Occipital lobe (tissue), 2 donors: ENCODE results near the gene THAP7. TPM values are rescaled to one million over a fixed set of nuclear protein-coding genes. Genes with fewer than 3 reads are reported as not detected.

ENCODE experiments used
- DNase-seq: peaks from one replicate; lab custom pipeline; 2025; lab: John Stamatoyannopoulos, UW
- total RNA-seq: library from RNA; depleted of rRNA; stranded (reverse); fragments of >200 nt; gene quantifications from one replicate; pipeline ENCODE4 v1.2.3, GENCODE V29; 2014

Gene THAP7
- total RNA-seq, 1 donor from 2014 or later = 21.8 TPM

DNA sequence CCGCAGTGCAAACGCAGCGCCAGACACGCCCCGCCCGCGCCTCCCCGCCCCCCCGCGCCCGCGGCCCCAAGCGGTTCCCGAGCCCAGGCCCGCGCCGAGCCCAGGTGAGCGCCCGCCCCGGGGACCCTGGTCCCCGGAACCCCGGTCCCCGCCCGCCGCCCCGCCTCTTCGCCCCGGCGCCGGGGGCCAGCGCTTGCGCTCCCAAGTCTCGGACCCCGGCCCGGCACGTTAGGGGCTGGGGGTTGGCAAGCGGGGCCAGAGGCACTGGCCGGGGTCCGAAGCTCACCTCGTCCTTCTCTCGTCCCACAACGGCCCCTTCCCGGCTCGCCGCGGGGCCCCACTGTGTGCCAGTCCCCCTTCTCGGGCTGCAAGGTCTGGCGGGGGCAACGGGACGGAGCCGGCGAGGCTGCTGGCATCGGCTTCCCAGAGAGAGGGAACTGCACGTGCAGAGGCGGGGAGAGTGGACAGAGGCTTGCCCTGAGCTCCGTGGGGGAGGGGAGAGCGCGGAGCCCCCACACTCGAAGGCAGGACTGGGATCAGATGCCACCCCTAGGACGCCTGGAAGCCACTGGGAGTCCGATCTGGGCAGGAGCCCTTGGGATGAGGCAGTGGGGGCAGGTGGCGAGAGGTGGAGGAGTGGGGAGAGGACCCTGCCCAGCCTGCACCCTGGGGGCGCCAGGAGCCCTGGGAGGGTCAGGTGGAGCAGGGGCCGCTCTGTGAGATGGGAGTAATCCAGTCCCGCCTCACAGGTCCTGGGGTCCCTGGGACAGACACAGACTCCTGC lies 36.6 kb downstream of the THAP7 start:
- no peak for DNase-seq

DNA sequence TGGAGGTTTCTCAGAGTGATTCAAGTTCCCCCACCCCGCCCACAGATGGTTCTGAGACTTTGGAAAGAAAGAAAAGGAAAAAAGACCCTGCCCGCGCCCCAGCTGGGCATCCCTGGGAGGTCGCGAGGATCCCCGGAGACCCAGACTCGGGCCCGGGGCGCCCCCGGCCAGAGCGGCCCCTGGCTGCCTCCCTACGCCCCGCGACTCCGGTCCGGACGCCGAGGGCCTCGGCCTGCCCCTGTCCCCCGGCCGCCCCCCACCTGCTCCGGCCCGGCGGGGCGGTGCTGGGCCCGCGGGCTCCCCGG lies 37.2 kb downstream of the THAP7 start:
- DNase-seq = no peak

GRCh38 chr22:20964090-20964798 lies 37.7 kb downstream of the THAP7 start:
- DNase-seq = no peak

GRCh38 chr22:20963201-20964052 lies 38.5 kb downstream of the THAP7 start:
- DNase-seq = no peak

DNA sequence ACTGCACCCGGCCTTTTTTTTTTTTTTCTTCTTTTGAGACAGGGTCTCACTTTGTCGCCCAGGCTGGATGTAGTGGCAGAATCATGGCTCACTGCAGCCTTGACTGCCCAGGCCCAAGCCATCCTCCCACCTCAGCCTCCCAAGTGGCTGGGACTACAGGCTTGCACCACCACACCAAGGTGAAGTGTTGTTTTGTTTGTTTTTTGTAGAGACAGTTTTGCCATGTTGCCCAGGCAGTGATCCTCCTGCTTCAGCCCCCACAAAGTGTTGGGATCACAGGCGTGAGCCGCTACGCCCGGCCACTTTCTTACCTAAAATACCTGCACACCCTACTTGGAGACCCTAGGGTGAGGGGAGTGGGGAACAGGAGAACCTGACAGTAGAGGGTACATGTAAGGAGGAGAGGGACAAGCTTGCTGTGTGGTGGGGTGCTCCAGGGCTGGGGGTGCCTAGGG lies 39.4 kb downstream of the THAP7 start:
- no peak for DNase-seq

GRCh38 chr22:20960609-20961008 lies 41.3 kb downstream of the THAP7 start:
- no peak for DNase-seq

- no peak for DNase-seq
Observed at GRCh38 chr22:20959578-20960461, 42.1 kb downstream of the THAP7 start.

DNA sequence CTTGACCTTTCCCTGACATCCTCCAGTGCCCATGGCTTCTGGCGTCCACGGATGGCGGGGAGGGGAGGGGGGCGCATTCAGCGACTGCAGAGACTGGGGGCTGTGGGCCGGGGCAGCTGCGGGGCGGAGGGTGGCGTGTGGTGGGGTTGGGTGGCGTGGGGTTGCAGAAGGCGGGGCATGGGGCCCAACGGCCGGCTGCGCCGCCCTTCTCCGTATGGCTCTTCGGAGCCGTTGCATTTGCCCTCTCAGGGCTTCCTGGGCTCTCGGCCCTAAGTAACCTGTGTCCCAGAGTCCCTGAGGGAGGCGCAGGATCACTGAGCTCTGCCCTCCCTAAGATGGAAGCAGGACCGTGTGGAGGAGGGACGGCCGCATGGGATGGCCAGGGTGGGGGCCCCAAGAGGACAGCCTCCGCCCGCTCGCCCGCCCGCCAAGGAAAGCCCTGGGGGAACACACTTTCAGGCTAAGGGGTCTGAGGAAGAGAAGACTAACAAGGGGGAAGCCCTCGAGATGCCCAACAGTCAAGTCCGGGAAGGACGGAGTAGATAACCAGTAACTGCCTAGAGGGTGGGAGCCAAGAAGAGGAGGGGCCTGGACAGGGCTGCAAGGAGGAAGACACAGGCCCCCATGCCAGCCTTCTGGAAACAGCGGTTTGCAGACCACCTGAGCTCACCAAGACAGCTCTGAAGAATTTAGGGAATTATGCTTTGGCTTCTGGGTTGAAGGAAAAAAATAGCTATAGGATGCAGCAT lies 44.1 kb downstream of the THAP7 start:
- DNase-seq = no peak

DNA sequence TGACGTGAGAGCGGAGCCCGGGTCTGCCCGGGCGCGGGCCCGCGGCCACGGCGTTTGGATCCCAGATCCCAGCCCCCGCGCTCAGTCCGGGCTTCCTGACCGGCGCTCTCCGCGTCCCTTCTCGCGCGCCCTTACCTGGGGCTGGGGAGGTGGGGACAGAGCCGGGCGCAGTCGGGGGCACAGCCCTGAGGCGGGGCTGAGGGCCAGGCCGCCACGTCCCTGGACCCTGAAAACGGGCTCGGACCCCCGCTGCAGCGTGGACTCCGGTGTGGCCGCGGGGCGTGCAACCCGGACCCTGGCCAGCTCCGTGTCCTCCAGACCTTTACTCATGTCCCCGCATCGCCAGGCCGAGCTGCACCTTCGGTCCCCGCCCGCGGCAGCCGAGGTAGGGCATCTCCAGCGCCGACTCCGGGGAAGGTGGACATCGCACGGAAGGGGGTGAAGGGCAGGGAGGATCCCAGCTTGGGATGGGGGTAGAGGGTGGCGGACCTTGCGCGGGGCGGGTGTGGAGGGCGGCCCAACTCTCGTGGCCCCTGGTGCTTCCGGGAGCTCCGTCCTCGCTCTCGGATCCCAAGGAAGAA lies 44.7 kb downstream of the THAP7 start:
- no peak for DNase-seq

DNA sequence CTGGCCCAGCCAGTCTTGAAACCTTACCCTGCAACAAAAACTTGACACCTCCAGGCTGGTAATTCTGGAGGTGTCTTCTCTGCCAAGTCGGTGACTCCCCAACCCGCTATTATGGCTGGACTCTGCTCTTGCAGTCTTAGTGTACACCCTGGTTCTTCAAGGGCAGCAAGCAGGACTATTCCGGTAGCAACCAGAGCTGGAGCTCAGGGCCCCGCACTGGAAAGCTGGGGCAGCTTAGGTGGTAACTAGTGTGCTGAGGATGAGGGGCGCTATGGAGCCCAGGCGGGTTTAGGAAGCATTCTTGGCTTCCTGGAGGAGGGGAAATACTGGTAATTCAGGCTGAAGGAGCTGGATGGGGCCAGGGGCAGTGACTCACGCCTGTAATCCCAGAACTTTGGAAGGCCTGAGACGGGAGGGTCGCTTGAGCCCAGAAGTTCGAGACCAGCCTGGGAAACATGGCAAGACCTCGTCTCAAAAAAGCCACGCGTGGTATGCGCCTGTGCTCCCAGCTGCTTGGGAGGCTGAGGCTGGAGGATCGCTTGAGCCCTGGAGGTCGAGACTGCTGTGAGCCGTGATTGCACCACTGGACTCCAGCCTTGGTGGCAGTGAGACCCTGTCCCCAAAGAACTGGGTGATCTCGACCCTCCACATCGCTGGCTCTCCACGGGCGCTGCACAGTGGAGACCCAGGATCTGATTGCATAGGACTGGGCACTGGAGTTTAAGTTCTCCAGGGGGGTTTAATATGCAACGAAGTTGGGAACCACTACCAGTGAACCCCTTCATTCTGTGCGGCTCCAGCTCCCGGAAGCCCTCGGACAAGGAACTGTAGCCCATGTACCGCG lies 45.4 kb downstream of the THAP7 start:
- DNase-seq = no peak

GRCh38 chr22:20955548-20955947 lies 46.4 kb downstream of the THAP7 start:
- no peak for DNase-seq

DNA sequence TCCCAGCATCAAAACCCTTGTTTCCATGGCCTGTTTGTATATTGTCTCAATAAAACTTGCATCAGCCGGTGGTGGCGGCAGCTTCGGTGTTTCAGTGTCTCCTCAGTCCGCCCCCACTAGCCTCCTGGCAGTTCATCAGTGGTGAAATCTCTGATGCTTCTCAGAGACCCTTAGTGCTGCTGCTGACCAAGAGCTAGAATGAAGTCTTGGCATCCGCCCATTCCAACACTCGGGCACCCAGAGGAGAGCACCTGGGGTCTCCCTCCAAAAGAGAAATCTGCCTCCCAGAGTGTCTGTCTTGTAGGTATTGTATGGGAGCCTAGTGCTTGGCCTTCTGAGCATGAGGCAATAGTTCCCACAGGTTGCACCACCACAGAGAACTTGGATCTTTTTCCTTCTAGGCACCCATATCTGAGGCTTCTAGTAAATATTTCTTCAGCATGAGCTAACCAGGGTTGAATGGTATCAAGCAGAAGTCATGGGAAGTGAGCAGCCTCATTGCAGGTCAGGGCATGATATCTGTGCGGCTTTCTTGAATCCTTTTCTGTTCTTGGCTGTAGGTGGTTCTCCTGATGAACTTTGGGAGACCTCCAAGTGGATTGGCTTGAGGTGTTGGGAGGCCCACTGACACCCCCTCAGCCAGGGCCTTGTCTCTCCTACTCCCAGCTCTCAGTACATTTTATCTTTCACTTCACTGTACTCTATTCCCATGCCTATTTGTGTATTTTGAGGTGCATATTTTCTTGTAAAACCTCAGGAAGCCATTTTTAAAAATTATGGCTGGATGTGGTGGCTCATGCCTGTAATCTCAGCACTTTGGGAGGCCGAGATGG lies 48.0 kb downstream of the THAP7 start:
- DNase-seq = no peak

DNA sequence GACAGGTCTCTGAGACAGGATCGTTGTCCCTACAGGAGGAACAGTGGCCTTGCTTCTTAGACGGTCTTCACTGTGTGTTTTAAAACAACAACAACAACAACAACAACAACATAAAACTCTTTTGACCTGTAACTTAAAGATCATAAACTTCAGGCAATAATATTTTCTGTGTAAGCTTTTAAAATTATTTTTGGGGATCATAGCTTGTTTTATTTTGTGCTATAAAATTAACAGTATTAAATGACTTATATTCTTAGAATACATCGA lies 48.6 kb downstream of the THAP7 start:
- no peak for DNase-seq

DNA sequence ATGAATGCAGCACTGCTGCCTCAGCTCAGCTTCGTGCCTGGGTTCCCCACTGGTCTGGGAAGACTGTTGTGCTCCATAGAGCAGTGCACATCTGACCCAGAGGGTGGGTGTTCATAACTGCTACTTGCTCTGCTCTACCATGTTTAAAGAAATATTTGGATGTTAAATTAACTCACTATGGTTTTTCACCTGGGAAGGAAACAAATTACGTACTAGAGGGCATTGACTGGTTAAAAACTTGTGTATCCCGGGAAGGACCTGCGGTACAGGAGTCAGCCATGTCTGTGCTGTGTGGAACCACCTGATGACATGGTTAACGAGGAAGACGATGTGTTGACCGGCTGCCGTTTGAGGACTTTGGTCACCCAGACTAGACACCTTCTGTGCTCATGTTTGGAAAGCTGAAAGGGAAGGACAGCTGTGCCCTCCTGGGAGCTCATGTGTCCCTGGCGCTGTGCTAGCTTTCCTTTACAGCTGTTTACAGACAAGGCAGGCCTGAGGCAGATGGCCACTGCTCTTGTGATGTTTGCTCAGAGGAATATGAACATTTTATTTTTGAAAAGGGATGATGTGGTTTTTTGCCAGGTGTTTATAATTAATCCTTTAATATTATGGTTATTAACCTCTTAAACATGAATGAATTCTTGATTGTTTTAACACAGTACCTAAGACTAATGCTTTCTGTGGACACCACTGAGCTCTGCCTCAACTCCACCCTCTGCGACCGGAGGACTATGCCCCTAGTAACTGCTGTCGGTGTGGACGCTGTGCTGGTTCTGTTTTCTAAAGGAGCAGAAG lies 49.2 kb downstream of the THAP7 start:
- DNase-seq = no peak

DNA sequence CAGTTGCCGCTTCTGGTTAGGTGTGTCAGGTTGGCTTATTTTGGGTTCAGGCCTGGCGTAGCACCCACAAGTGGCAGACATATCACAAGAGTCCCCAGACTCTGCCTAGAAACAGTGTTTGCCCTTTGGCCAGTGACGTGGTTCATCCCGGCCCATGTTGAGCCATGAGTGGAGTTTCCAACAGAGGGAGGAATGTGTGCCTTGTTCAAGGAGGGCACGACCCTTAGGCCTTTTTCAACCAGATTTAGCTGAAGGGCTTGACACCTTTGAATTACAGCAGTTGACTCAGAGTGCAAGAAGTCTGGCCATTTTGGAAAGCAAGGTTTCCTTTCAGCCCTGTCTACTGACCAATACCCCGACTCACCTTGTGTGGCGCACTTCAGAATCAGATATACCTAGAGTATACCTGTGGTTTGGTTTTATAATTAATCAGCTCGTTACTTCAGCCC lies 50.0 kb downstream of the THAP7 start:
- DNase-seq = no peak

- no peak for DNase-seq
Observed at GRCh38 chr22:20951151-20951931, 50.6 kb downstream of the THAP7 start.

DNA sequence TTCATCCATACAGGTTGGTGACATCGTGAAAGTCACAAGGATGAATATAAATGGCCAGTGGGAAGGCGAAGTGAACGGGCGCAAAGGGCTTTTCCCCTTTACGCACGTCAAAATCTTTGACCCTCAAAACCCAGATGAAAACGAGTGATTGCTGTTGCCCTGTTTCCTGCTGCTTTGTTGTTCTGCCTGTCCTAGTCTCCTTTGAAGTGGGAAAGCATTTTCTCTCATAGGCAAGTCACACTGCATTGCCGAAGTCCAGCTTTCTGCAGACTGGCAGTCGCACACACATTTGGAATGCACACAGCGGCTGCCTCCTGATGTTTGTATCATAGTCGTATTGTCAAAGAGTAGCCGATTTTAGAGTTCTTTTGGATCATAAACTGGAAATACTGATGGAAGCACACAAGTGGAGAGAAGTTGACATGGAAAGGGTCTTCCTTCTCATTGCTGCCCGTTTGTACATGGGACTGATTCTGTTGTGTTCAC lies 52.2 kb downstream of the THAP7 start:
- no peak for DNase-seq
